Ectodermal cell (in vitro differentiated cells): ENCODE data around the gene FAR2.

Source experiments
- H3K27ac ChIP-seq: 2 replicates; pipeline ENCODE4 v1.7.0; 2013; ENCODE audit warnings: mild to moderate bottlenecking, low read depth, low read length; ENCODE audit not compliant: insufficient read depth, poor library complexity, severe bottlenecking
- H3K27me3 ChIP-seq: 2 replicates; pipeline ENCODE4 v1.7.0; 2013; ENCODE audit warnings: mild to moderate bottlenecking, low read length; ENCODE audit not compliant: insufficient read depth, control insufficient read depth, poor library complexity, severe bottlenecking
- H3K36me3 ChIP-seq: one replicate; pipeline ENCODE4 v1.7.0; 2013; ENCODE audit warnings: low read length; ENCODE audit not compliant: control insufficient read depth, insufficient read depth
- H3K4me1 ChIP-seq: one replicate; pipeline ENCODE4 v1.7.0; 2013; ENCODE audit warnings: low read length; ENCODE audit not compliant: control insufficient read depth, insufficient read depth
- H3K4me3 ChIP-seq: 2 replicates; pipeline ENCODE4 v1.7.0; 2013; ENCODE audit warnings: low read depth, low read length, control low read depth; ENCODE audit not compliant: insufficient read depth
- H3K9me3 ChIP-seq: 2 replicates; pipeline ENCODE4 v1.7.0; 2013; ENCODE audit warnings: mild to moderate bottlenecking, low read length, moderate library complexity; ENCODE audit not compliant: control insufficient read depth
- WGBS, 2 experiments: methylation state at CpG; one replicate each; pipeline ENCODE4 v1.1.7; 2013; ENCODE audit warnings: missing lambda C conversion rate in 2 of 2; 5-methylcytosine and 5-hydroxymethylcytosine counted together

Gene FAR2

DNA sequence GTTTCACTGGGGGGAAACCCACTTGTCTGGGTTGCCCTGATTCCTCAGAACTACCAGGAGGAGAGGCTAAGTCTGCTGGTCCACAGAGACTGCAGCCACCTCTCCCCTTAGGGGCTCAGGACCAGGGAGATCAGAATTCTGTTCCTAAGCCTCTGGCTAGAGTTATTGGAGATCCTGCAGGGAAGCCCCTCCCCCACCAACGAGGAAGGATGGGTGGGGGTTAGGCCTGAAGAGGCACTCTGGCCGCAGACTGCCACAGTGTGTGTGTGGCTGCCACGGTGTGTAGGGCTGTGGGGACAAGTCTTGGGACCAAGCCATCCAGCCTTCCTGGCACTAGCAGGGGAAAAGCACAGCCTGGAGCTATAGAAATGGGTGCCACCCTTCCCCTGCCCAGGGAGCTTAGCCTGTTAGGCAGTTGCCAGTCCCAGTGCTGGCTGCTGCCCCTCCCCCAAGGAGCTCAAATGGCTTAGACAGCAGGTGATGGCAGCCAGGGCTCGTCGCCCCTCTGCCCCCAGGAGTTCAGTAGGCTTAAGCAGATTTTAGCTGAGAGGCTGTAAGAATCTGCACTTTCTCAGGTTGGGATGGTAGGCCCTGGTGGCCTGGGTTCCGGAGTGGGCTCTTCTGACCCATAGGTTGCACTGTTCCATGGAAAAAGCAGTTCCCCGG, 124.2 kb downstream of the FAR2 start:
- Histone ChIP-seq H3K4me1 (peaks cover 7% of the 10 kb centered on the region), H3K9me3 (no peaks in the 10 kb centered on the region), H3K27me3 (no peaks in the 10 kb centered on the region), H3K36me3 (no peaks in the 10 kb centered on the region), H3K4me3 (no peak overlapping the region), H3K27ac (no peak overlapping the region)
- WGBS, 2 experiments: 65 to 74% methylated on average over 7 of the region's 7 CpGs

DNA sequence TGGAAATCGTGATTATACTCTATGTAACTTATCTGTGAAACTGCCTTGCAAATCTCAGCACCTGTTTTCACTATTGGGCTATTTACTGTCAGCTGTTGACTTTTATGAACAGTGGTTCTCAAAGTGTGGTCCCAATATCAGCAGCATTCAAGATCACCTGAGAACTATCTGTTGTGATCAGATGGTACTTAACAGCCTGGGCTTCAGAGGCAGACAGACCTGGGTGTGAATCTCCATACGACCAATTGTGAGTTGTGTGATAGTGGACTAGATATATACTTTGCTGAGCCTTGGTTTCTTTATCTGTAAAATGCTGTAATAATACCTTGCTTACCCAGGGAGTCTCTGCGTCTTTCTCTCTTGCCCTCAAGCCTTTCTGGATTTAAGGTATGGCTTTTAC, 126.8 kb downstream of the FAR2 start:
- peaks cover 7% of the 10 kb centered on the region for H3K4me1 ChIP-seq
- H3K4me3 ChIP-seq: no peak overlapping the region
- no peak overlapping the region for H3K27ac ChIP-seq
- no peaks in the 10 kb centered on the region for H3K36me3 ChIP-seq
- WGBS, 2 experiments: 93 to 94% methylated on average over 2 to 3 of the region's 3 CpGs
- H3K9me3 ChIP-seq: no peaks in the 10 kb centered on the region
- no peaks in the 10 kb centered on the region for H3K27me3 ChIP-seq

- Histone ChIP-seq H3K4me3 (no peak overlapping the region), H3K27me3 (no peaks in the 10 kb centered on the region), H3K4me1 (peaks cover 7% of the 10 kb centered on the region), H3K36me3 (no peaks in the 10 kb centered on the region), H3K27ac (no peak overlapping the region), H3K9me3 (no peaks in the 10 kb centered on the region)
- 92 to 96% methylated on average over 4 of the region's 4 CpGs for WGBS, 2 experiments
Measured at GRCh38 chr12:29277231-29277630, 128.2 kb downstream of the FAR2 start.

- WGBS, 2 experiments: 92 to 95% methylated on average over 2 to 3 of the region's 3 CpGs
- no peak overlapping the region for H3K27ac ChIP-seq
Measured at GRCh38 chr12:29278673-29279420, 129.8 kb downstream of the FAR2 start.

DNA sequence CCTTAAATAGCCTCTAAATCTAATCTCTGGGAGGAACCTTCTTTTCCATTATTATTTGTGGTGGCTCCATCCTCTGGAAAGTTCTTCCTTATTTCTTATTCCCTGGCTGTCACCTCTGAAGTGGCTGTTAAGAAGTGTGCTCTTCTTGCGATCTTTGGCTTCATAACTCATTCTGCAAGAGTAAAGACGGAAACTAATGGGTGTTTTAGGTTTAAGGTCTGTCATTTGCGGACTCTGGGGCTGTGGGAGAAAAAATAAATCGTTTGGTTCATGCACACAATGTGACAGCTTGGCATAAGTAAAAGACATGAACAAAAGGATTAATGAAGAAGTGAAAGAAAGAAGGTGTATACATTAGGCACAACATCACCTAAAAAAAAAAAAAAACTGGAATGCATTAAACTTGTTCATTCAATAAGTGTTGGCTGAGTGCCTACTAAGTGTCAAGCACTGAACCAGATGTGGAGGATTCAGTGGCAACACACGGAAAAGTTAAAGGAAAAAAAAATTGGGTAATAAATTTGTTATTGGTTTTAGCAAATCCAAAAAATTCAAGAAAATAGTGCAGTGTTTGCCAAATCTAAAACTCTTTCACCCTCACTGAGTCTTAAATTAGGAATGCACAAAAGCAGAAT, 132.4 kb downstream of the FAR2 start:
- Histone ChIP-seq H3K27me3 (no peaks in the 10 kb centered on the region), H3K9me3 (no peaks in the 10 kb centered on the region), H3K4me1 (no peaks in the 10 kb centered on the region), H3K36me3 (no peaks in the 10 kb centered on the region), H3K27ac (no peak overlapping the region), H3K4me3 (no peak overlapping the region)
- 97 to 98% methylated on average over 5 of the region's 5 CpGs for WGBS, 2 experiments

More at GRCh38 chr12:29278673-29279420, 129.8 kb downstream of the FAR2 start:
- Histone ChIP-seq H3K27me3 (no peaks in the 10 kb centered on the region), H3K9me3 (no peaks in the 10 kb centered on the region), H3K36me3 (no peaks in the 10 kb centered on the region), H3K4me1 (no peaks in the 10 kb centered on the region), H3K4me3 (no peak overlapping the region)

DNA sequence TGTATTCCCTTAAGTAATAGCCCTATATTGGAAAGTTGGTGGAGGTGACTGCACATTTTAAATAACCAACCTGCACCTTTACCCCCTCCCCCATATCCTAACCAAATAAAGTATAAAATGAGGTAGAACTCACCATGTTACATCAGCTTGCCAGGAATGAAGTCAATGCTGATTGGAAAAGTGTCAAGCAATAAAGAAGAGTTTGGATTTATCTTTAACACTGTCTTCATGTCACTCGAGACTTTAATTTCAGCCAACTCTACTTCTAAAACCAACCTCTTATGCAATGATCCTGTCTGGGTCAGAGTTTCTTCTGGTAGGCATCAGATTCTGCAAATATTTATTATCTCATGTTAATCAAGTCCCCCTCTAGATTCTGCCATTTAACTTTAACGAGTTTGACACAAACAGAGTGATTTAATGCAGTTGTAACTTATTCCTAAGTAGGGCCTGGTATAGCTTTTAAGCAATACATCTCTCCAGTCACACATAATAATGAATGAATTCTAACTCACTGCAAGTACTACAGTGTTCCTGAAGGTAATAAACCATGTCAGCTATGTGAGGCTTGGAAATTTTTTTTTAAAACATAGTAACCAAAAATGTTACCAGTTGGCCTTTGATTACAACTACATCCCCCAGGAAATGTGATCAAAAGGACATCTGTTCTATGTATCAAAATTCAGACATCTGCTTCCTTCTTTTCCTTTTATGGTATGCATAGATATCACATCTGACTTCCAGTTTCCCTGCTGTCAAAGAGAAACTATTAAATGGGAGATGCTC, 133.1 kb downstream of the FAR2 start:
- H3K27me3 ChIP-seq: no peaks in the 10 kb centered on the region
- H3K9me3 ChIP-seq: no peaks in the 10 kb centered on the region
- H3K4me3 ChIP-seq: no peak overlapping the region
- WGBS, 2 experiments: 87 to 96% methylated on average over 2 of the region's 2 CpGs
- H3K36me3 ChIP-seq: no peaks in the 10 kb centered on the region
- H3K4me1 ChIP-seq: no peaks in the 10 kb centered on the region
- H3K27ac ChIP-seq: no peak overlapping the region

DNA sequence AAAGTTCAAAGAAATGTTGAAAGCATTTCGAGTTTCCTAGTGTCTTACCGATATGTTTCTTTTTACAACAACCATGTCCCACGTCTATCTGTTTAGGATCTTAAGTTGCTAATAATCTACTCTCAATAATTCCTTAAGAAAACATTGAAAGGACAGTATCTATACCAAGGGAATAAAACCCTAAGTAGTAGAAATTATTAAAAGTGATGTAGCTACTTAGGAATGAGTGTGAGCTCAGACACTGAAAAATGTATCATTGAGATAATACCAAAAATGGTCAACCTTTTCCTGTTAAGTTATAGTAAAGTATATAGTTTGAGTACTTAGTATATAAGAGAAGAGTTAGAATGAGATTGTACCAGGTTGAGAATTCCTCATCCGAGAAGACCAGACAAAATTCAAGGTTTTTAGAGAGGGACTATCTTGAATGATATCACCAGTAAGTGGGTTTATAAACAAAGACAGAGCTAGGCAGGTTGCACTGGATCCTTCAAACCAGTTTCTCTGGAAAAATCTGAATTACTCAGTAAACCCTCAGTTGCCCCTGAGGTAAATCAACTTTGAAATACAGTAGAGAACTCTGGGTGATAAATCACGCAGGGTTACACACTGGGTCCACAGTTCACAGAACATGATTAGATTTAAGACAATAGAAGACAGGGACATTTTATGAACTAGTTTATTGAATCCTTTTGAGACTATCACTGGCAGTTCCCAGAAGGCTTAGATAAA, 135.1 kb downstream of the FAR2 start:
- Histone ChIP-seq H3K36me3 (no peaks in the 10 kb centered on the region), H3K4me1 (no peaks in the 10 kb centered on the region), H3K27me3 (no peaks in the 10 kb centered on the region), H3K4me3 (no peak overlapping the region), H3K9me3 (no peaks in the 10 kb centered on the region), H3K27ac (no peak overlapping the region)
- 97 to 100% methylated on average over 4 to 5 of the region's 5 CpGs for WGBS, 2 experiments

- no peaks in the 10 kb centered on the region for H3K27me3 ChIP-seq
- H3K27ac ChIP-seq: no peak overlapping the region
- no peak overlapping the region for H3K4me3 ChIP-seq
- no peaks in the 10 kb centered on the region for H3K4me1 ChIP-seq
- H3K9me3 ChIP-seq: no peaks in the 10 kb centered on the region
- 87 to 100% methylated on average over 3 of the region's 3 CpGs for WGBS, 2 experiments
- no peaks in the 10 kb centered on the region for H3K36me3 ChIP-seq
Measured at GRCh38 chr12:29286081-29286790, 137.2 kb downstream of the FAR2 start.

DNA sequence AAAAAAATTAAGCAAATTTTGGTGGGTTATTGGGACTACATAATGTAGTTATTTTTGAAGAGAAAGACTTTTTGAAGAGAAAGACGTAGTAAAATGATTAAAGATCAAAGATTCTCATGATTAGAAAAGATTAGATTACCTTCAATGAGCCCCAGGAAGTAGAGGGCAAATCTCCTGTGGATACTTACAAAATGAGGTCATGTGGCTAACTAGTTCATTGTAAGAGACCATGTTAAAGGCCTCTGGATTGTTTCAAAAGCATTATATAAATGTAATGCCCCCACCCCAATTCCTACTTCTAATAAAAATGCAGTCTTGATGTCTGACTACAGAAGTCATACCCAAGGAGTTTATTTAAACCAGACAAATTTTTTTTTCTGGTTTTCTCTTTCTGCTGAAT, 138.5 kb downstream of the FAR2 start:
- 14 to 45% methylated on average over 1 of the region's 1 CpG for WGBS, 2 experiments
- Histone ChIP-seq H3K27ac (no peak overlapping the region), H3K9me3 (no peaks in the 10 kb centered on the region), H3K4me3 (no peak overlapping the region), H3K4me1 (no peaks in the 10 kb centered on the region), H3K27me3 (no peaks in the 10 kb centered on the region), H3K36me3 (no peaks in the 10 kb centered on the region)
